RWPE1 (cell line): ENCODE measurements around the gene RNF144A.
"Not testable (repeated sequence)": the region's sequence is repeated elsewhere in the genome, so short reads cannot be mapped to it uniquely, and the experiment has no call there.

Experiments
- CTCF ChIA-PET: fragments of 350-600 bp; sonication (Branson Sonifier 250); formaldehyde crosslinking; extraction: SDS; loops from one replicate; lab custom pipeline; 2021; lab: Yijun Ruan, JAX
- POLR2A ChIA-PET: fragments of 400-600 bp; formaldehyde crosslinking; extraction: SDS; loops from one replicate; lab custom pipeline; 2020; ENCODE audit warnings: antibody characterized with exemption; ENCODE audit not compliant: low non-redundant PET; lab: Yijun Ruan, JAX
- DNase-seq: peaks from one replicate; pipeline ENCODE4 v3.0.0; 2012; ENCODE audit warnings: low spot score
- H3K27ac ChIP-seq: fragments of 450-650 bp; 2 replicates; pipeline ENCODE4 v1.5.1; 2017
- TF ChIP-seq, protein P1 (sequence below): fragments of 450-650 bp; conservative IDR thresholded peaks from 2 replicates; pipeline ENCODE4 v1.5.1; 2017; ENCODE audit warnings: low read depth, mild to moderate bottlenecking

Gene RNF144A

DNA sequence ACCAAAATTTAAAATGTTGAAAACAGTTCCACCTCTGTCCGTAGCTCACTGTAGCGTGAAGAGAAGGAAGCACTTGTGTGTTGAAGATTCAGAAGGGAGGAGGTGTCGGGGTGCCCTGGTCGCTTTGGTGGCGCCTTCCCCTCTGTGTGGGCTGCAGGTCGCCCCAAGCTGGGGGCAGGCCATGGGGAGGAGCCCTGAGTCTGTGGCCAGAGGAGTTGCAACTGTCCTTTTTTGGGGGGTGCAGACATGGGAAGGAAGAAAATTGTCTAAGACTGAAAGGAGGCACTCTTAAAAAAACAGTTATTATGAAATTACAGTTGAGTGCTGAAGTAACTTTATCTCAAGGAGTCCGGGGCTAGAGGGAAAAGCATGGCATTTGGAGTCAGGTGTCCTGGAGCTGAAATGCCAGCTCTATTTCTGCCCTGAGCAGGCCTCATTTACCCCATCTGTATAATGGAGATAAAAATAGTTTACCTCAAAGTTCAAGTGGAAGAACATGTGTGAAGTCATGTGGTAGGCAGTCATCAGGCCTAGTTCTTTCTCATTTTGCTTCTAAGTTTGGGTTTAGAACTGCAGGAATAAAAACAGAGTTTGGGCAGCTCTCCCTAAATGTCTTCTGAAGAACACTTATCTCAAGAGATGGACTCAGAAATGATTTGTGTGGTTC lies 82.1 kb downstream of the RNF144A start:
- no peak overlapping the region for H3K27ac ChIP-seq
- ChIA-PET CTCF (interaction anchor here (0.6 to 0.7 kb wide), 2 partner anchors 80 to 82 kb away, joined by 5 read pairs; partner anchors contain the start of gene RNF144A), POLR2A (no interaction called here)
- no peak for DNase-seq
- TF ChIP-seq, protein P1, sequence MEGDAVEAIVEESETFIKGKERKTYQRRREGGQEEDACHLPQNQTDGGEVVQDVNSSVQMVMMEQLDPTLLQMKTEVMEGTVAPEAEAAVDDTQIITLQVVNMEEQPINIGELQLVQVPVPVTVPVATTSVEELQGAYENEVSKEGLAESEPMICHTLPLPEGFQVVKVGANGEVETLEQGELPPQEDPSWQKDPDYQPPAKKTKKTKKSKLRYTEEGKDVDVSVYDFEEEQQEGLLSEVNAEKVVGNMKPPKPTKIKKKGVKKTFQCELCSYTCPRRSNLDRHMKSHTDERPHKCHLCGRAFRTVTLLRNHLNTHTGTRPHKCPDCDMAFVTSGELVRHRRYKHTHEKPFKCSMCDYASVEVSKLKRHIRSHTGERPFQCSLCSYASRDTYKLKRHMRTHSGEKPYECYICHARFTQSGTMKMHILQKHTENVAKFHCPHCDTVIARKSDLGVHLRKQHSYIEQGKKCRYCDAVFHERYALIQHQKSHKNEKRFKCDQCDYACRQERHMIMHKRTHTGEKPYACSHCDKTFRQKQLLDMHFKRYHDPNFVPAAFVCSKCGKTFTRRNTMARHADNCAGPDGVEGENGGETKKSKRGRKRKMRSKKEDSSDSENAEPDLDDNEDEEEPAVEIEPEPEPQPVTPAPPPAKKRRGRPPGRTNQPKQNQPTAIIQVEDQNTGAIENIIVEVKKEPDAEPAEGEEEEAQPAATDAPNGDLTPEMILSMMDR: no peak

DNA sequence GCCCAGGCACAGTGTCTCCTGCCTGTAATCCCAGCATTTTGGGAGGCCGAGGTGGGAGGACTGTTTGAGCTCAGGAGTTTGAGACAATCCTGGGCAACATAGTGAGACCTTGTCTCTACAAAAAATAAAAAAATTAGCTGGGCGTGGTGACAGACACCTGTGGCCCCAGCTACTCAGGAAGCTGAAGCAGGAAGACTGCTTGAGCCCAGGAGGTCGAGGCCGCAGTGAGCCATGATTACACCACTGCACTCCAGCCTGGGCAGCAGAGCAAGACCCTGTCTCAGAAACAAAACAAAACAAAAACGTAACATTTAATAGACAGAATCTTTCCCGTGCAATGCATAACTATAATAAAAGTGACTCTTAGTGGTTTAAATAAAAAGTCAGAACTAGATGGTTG lies 84.2 kb downstream of the RNF144A start:
- DNase-seq, H3K27ac ChIP-seq, POLR2A ChIA-PET, CTCF ChIA-PET: not testable (repeated sequence)

DNA sequence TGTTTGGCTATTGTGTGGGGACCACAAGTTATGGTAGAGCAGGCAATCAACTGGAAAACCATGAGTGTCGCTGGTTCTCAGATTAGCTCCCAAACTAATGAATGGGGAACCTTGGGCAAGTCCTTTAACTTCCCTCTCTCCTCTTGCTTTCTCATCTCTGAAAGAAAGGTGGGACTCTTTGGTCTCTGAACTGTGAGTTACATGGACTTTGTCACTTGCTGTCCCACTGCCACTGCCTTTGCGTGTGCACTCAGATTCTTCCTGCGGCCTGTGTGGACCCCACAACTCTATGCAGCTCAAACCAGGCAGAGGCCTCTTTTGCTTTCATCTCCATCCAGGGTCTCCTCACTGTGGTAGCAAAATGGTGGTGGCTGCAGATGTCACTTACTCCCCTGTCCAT lies 86.7 kb downstream of the RNF144A start:
- DNase-seq: no peak
- CTCF ChIA-PET: no interaction called here
- POLR2A ChIA-PET: no interaction called here
- TF ChIP-seq, protein P1: no peak
- no peak overlapping the region for H3K27ac ChIP-seq

DNA sequence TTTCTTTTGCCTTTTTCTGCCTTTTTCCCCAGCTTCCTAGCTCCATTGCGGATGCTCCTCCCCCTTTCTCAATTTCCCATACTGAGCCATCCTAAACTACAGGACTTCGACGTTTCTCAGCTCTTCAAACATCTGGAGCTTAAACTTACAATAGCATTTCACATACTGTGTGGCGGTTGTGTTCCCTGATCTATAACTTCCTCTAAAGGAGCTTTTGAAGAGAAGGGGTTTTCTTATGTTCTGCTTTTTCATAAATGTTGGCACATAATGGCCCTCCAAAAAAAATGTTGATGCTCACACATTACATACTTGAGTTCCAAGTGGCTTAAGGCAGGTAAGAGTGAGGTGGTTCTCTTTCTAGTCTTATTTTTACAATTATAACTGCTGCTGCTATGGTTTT lies 87.4 kb downstream of the RNF144A start:
- no peak overlapping the region for H3K27ac ChIP-seq
- ChIA-PET POLR2A (no interaction called here), CTCF (interaction anchor here (0.8 kb wide), 1 partner anchor 22 kb away, joined by 3 read pairs; no protein-coding TSS in a partner anchor)
- DNase-seq: no peak
- TF ChIP-seq, protein P1: no peak

DNA sequence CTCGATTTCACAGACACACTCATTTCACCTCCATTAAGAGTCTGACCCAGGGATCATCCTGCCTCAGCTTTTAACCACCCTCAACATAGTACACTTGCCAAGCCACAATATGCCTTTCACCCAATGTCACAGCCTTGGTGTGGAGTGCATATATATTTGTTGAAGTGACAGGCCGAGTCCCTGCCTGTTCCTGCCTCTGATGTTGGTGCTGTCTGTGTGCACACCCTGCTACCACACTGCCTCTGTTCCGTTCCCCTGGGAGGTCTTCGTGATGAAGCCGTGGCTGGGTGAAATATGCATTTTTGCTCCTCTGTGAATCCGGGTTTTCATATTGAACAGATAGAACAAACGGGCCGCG lies 90.3 kb downstream of the RNF144A start:
- ChIA-PET CTCF (no interaction called here), POLR2A (no interaction called here)
- TF ChIP-seq, protein P1: no peak
- no peak overlapping the region for H3K27ac ChIP-seq
- DNase-seq: no peak

DNA sequence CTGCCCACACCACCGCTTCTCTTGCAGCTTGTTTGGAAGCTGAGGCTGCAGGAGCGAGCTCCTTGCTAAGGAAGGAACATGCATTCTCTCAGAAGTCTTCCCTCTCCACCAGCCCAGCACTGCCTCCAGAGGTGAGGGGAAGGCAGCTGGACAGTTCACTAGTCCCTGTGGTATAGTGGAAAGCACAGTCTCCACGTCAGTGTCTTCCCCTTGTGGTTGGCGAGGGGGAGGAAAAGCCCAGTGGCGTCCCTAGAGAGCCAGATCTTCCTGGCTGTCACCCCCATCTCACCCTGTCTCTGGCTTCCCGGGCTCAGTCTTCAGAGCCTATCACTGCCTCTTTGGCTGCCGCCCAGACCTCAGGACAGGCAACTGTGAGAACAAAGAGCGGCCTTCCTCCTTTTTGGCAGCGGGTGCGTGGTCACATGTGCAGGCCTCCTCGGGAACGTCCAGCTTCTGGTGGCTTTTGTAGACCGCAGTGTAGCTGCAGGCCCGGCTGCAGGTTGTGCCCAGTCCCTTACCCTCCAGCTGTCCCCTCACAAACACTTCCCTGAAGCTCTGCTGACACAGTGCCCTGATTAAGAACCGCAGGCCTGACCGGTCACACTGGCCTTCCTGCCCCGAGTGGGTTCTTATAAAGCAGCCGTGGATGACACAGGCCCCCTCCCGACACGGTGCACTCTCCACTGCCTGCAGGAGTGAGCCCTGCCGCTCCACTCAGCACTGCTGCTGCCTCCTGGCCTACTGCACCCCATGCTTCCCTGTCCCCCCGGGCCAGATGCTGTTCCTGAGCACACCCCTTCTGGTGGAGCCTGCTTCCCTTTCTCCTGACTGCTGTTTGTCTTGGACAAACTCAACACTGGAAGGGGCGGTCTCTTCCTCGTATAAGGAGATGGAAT lies 90.9 kb downstream of the RNF144A start:
- DNase-seq: no peak
- ChIA-PET POLR2A (no interaction called here), CTCF (no interaction called here)
- H3K27ac ChIP-seq: no peak overlapping the region
- TF ChIP-seq, protein P1: no peak
